AG09309 (cell line): ENCODE data around the gene SGCE.

Experiments
- DNase-seq: peaks from one replicate; pipeline ENCODE4 v3.0.0-alpha.2; 2010; ENCODE audit warnings: low read depth
- H3K4me3 ChIP-seq: 2 replicates; pipeline ENCODE4 v1.5.1; 2011; ENCODE audit warnings: mild to moderate bottlenecking, low read depth, low read length, moderate library complexity; ENCODE audit not compliant: control insufficient read depth
- CTCF ChIP-seq: IDR thresholded peaks from 2 replicates; pipeline ENCODE4 v1.5.1; 2011; ENCODE audit warnings: mild to moderate bottlenecking, low read depth, low read length, inconsistent platforms; ENCODE audit not compliant: insufficient read depth, control insufficient read depth; ENCODE audit errors: missing control alignments

The SGCE gene

DNA sequence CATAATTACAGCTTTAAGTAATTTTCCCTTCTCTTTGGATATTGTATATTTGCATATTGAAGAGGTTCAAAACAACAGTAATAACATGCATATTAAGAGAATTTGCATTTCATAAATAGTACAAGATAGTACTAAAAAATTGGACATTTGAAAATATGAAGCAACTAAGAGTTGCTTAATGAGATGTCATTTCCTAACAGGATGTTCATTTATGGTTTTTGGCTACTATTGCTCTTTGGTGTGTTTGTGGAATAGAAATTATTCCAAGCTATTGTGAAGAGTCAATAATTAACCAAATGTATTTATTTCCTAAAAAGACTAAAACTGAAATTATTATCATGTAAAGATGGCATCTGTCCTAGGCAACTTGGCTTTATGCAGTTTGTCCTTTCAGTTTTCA is 4.1 kb upstream of the SGCE start:
- DNase-seq, result no peak
- H3K4me3 ChIP-seq, result no peak overlapping the region
- no peak for TF ChIP-seq CTCF

DNA sequence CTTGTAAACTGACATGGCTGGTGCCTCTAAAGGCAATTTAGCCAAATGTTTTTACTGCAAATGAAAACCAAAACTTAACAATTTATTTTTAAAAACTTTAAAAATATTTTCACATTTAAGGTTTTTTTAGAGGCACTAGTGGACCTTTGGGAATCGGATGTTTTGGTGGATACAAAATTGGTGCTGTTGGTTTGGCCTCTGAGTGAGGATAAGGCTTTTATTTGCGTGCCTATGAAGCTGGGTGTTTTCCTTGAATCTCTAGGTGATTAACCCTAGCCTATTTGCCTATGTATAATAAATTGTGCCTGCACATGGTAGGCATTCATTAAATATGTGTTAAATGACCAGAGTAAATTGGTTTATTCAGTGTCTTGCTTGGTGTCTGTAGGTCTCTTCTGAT is 2.9 kb upstream of the SGCE start:
- no peak overlapping the region for H3K4me3 ChIP-seq
- no peak for DNase-seq
- no peak for TF ChIP-seq CTCF

GRCh38 chr7:94657771-94658693 is 2.1 kb upstream of the SGCE start:
- peak; percentile 37 for DNase-seq
- TF ChIP-seq CTCF, result no peak
- peak overlapping the region; percentile 63 for H3K4me3 ChIP-seq

GRCh38 chr7:94656925-94657731 is 1.2 kb upstream of the SGCE start:
- no peak for DNase-seq
- no peak for TF ChIP-seq CTCF
- peak overlapping the region; percentile 63 for H3K4me3 ChIP-seq

- no peak for TF ChIP-seq CTCF
- peak overlapping the region; percentile 63 for H3K4me3 ChIP-seq
- DNase-seq, result no peak
Measured at GRCh38 chr7:94656658-94656924, 658 bp upstream of the SGCE start.

- no peak for TF ChIP-seq CTCF
- DNase-seq, result no peak
Measured at GRCh38 chr7:94655126-94655847, 646 bp downstream of the SGCE start.

More at GRCh38 chr7:94655126-94655847, 646 bp downstream of the SGCE start:
- H3K4me3 ChIP-seq, result peak overlapping the region; percentile 79
